CD4-positive, alpha-beta T cell treated with Interleukin-4 for 4 hours (primary cell): ENCODE measurements around the gene MGLL.

Source experiments
- DNase-seq: peaks from one replicate; pipeline ENCODE4 v3.0.0-alpha.2; 2020

Gene MGLL

DNA sequence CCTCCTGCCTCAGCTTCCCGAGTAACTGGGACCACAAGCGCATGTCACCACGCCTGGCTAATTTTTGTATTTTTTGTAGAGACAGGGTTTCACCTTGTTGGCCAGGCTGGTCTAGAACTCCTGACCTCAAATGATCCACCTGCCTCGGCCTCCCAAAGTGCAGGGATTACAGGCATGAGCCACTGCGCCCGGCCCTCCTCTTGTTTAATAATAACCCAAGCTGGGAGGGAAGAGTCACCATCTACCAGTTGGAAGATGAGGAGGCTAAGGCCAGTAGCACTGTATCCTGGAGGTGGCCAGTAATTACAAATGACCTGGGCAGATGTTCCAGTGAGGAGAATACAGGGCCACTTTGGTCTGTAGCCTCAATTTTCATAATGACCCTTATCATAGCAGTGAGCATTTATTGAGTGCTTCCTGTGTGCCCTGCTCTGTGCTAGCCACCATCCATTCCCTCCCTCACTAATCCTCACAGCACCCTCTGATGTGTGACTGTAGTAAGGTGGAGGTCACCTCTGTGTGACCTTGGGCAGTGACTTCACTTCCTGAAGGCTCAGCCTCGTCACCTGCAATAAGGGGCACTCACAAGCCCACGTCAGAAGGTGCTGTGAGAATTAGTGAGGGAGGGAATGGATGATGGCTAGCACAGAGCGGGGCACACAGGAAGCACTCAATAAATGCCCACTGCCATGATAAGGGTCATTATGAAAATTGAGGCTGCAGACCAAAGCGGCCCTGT is 85.3 kb downstream of the MGLL start:
- DNase-seq: no peak

DNA sequence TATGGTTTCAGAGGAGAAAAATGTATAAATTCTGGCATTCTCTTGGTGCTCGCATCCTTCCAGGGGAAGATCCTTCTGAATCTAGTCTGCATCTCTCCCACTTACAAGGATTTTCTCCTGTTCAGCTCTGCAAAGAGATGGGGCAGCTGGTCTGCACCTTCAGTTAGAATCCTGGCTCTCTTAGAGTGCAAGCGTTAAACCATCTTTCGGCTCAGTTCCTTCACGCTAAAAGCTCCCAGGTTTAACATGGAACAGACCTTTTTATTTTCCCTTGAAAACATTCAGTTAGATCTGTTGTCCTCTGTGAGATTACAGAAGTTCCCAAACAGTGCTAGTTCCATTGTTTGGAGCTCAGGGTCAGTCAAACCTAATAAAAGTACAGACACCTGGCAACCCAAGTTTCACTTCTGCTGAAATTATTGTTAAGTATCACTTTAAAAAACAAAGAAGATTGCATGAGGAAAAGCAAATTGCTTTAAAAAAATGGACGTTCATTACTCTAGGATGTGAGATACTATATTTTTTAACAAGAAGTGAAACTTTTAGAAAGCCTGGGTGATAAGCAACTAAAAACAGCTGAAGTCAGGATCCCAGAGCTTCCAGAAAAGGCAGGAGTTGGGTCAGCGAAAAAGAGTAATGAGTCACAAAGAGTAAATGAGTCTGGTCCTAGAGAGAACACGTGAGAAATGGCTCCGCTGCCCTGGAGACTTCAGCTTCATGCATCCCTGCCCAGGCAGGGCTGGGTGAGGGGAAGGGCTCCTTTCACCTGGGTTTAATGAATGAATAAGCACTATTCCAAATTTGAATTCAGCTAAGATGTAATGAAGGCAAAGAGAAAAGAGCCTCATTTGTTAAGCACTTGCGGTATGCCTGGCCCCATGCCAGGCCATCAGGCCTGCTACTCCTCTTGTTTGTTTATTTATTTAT is 86.3 kb downstream of the MGLL start:
- no peak for DNase-seq

DNA sequence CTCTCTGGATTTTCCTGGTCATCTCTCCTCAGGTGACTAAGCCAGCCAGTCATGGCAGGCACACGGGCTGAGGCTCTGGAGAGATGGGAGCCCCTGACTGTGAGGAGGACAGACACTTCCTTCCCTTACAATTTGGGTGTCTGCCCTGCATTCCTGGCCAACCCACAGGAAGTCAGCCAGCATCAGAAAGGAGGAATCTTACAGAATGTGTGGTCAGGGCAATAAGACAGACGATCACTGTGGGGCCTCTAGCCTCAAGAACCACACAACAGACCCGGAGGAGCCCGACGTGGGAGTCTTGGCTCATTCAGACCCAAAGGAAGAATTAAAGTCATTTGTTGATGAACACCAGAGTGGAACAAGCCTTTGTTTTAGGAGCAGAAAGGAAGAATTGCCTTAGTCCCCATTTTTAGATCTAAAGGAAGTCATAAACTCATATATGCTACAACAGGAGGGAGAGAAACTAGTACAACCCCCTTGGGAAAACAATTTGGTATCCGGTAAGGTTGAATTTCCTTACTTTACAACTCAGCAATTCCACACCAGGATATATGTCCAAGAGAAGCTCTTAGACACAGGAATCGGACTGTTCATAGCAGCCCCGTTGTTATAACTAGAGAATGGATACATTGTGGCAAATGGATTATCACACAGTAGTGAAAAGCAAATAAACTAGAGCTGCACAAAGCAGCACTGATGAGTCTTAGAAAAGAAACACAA is 87.4 kb downstream of the MGLL start:
- DNase-seq: no peak

DNA sequence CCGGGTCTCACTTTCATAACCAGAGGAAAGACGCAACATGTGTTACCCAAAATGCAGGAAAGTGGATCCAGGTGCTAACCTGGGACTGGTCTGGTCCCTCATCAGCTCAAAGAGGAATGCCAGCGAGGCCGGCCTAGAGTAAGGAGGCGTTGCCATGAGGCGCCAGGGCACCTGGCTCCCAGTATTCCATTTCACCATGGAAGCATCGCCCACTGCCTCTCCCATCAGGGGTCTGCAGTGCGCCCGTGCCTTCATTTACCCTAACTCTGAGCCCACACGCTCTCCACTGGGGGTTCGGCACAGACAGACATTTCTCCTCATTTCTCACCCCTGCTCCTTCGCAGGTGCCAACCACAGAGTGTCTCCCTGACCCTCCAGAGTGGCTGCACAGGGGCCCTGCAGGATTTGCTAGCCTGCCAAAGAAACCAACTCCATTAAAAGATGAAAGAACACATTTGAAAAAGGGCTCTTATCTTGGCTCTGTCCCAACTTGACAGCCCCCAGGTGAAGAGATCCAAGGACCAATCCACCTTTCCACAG is 88.1 kb downstream of the MGLL start:
- DNase-seq: no peak

DNA sequence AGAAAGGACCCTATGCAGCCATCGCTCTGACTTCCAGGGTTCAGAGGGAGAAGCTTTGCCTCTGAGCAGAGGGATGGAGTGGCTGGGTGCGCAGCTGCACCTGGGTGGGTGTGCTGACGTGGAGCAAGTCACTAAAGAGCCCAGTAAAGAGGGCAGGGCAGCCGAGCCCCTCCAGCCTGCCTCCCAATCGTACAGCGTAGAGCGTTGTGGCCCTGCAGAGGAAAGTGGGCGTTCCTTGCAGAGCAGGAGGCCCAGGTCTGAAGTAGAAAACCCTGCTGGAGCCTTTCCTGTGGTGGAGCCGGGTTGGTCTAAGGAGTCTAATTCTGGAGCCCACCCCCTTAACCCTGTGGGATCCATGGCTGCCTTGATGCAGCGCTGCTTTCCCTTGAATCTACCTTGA is 88.5 kb downstream of the MGLL start:
- DNase-seq: no peak

DNA sequence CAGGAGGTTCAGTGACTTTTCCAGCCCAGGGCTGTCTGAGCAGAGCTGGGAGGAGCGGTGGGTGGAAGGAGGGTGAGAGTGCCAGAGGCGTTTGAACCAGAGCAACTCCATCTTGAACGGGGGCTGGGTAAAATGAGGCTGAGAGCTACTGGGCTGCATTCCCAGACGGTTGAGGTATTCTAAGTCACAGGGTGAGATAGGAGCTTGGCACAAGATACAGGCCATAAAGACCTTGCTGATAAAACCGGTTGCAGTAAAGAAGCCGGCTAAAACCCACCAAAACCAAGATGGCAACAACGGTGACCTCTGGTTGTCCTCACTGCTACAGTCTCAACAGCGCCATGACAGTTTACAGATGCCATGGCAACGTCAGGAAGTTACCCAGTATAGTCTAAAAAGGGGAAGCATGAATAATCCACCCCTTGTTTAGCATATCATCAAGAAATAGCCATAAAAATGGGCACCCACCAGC is 89.4 kb downstream of the MGLL start:
- DNase-seq: no peak

DNA sequence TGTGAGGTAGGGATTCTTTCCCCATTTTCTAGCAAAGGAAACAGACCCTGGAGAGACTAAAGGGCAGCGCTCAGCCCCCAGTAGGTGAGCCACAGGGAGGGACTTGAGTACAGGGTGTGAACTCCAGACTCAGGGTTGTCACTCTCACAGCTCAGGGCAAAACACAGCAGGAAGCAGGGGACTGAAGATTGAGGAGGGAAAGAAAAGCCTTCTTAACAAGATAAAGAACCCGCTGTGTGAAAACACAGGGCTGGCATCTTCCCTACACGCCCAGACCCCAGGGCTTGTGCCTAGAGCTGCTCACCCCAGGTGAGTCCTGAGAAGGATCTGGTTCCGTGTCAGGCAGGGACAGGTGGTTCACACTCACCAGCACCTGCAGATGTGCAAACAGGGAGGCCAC is 90.0 kb downstream of the MGLL start:
- DNase-seq: no peak

DNA sequence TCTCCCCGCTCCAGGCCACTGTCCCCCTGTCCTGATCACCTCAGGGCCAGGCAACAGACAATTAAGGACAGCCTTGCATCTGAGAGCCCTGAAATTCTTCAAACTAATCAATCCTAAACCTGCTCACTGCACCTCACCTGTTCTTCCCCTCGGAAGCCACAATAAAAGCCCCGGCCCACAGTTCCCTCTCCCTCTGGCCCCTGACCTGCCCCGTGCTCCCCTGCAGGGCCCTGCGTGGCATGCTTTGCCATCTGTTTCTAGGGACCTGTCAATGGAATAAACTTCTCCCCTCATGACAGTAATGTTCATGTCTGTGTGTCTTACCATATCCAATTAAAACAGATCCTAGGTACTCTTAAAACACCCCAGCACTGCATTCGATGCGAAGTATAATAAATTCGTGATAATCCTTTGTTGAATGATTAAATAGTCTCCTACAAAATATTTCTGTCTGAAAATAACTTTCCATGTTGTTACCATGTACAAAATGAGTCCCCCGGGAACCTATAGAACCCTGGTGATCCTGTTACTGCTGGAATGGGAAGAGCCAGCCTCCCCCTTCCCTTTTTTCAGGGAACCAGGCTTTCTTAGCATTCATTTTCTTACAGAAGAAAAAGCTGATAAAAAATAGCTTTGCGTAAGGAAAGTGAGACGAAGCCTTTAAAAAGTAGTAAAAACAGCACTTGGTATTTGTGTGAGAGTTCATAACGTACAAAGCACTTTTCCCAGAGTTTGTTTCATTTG is 90.6 kb downstream of the MGLL start:
- no peak for DNase-seq

DNA sequence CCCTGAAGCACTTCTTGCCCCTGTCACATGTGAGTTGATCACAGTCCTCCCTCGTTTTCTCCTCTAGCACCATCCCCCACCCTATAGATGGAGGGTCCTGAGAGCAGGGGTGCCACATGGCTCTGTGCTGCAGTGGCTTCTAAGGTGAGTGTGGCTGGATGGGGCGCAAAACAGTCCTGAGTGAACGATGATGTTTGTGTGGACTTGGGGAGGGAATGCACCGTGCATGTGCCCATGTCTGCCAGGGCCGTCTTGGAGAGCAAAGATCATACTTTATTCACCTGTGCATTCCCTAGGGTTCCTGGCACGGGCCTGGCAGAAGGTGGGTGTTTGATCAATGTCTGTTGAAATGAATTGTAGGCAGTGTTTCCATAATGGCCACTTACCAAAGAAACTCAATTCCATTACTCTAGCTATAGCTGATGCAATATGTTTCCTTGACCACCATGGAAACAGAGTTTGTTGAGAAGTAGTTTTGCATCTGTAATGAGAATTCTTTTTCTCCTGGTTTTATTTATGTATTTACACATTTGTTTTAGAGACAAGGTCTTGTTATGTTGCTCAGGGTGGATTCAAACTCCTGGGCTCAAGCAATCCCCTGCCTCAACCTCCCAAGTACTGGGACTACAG is 91.5 kb downstream of the MGLL start:
- DNase-seq: no peak

DNA sequence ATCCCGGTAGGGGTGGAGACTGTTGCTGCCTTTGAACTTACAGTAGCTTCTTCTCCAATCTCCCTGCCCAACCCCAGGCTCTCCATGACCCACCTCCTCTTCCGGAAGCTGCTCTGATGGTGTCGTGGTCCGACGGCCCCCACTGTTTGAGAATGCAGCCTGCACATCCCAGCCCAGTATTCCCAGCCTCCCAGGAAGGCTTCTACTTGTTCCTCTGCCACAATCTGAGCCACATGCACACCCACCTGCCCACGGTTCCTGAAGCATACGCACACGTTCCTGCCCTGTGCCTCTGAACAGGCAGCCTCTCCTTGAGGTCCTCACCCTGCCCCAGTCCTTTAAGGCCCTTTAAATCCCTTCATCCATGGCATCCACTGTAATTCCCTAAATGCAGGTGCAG is 92.1 kb downstream of the MGLL start:
- no peak for DNase-seq

DNA sequence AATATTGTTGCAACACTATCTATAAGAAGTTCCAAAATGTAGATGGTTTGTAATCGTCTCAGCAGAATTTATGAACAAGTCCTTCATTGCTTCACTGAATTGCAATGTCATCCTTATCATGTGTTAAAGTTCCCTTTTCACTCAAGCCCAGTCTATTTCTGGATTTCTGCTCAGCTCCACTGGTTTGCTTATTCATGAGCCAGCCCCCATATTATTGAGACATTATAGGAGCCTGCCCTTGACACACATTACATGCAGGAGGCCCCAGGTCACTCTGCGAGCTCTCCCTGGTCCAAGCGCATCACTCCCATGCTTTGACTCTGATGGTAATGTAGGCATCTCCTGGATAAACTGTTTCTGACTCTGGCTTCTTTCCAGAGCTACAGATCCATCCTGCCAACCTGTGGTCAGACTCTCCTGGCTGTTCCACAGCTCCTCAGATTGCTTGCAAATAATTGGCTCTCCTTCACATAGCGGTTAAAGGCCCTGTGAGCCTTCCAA is 92.7 kb downstream of the MGLL start:
- DNase-seq: peak; percentile 5

DNA sequence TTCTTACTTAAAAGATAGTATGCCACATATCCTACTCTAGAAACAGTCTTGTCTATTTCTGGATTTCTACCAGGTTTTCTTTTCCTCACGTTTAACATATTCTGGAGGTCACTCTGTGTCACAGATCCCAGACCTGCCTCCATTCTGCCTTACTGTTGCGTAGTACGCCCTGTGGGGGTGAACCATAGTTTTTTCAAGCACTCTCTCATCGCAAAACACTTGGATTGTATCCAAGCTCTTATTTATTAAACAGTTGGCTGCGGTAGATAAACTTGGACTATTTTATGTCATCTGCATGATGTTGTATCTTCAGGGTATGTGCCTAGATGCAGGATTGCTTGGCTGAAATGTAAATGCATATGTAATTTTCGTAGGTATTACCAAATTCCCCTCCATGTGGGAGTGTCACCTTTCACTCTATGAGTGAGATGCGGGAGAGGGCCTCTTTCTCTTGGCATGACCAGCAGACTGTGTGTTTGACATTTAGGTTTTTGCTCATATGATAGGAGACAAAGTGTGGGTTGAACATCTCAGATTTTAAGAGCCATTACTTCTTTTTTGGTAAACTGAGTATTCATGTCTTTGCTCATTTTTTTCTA is 93.8 kb downstream of the MGLL start:
- DNase-seq: no peak

DNA sequence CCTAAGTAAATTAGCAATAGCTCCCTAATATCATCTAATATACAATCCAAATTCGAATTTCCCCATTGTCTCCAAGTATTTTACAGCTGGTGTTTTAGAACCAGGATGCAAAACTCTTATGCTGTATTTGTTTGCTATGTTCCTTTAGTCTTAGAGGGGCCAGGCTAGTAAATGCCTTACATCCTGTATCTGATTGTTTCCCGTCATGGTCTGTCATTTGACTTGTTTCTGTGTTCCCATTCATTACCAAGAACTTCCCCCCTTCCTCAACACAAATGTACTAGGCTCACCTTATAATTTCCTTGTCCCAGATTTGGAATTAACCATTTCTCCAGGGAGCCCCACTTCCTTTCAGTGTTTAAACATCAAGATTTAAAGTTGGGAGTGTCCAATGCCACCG is 95.4 kb downstream of the MGLL start:
- DNase-seq: no peak

DNA sequence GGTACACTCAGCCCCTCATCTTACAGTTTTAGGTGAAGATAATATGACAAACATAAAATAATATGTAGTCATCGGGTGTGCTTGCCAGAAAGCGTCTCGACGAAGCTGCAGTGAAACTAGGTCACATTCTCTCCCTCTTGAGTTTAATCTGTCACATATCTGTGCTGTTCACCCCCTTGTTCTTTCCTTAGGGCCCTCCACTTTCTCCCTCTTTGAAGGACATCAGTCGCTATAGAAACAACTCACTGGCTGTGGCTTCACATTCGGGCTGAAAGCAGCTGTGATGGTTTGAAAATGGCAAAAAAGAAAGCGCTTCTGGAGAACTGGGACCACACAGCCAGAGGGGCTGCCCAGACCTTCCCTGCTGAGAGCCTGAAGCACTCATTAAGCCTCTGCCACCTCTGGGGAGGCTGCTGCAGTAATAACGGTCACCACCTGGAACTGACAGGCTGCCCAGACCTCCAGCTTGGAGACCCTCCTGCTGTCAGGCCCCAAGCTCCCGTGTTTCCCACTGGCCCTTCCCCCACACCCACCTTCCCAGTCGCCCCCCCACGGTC is 99.2 kb downstream of the MGLL start:
- DNase-seq: no peak

DNA sequence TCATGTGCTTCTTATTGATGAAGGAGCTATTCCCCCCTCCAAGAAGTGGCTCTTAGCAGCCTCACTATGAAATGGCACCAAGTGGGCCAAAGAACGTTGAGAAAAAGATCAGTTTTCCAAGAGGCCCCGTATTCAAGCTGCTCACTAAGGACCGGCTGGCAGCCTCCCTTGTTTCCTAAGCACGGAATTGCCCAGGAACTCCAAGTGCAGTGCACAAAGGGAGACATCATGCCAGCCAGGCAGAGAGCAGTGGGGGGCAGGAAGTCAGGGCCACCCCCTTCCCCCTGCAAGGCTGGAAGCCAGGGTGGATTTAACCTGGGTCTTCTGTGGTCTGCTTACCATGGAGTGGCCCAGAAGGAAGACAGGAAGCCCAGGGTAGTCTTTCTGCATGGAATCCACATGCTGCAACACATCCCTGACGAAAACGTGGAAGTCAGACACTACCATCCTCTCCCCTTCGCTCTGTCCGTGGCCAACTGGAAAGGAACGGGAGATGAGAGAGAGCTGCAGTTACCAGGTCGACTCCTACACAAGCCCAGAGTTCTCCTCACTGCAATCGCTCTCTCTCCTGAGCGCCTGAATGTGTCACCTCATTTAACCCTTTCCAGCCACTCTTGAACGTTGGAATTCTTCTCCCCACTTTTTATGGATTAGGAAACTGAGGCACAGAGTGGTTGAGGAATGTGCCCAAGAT is 100.1 kb downstream of the MGLL start:
- DNase-seq: no peak

DNA sequence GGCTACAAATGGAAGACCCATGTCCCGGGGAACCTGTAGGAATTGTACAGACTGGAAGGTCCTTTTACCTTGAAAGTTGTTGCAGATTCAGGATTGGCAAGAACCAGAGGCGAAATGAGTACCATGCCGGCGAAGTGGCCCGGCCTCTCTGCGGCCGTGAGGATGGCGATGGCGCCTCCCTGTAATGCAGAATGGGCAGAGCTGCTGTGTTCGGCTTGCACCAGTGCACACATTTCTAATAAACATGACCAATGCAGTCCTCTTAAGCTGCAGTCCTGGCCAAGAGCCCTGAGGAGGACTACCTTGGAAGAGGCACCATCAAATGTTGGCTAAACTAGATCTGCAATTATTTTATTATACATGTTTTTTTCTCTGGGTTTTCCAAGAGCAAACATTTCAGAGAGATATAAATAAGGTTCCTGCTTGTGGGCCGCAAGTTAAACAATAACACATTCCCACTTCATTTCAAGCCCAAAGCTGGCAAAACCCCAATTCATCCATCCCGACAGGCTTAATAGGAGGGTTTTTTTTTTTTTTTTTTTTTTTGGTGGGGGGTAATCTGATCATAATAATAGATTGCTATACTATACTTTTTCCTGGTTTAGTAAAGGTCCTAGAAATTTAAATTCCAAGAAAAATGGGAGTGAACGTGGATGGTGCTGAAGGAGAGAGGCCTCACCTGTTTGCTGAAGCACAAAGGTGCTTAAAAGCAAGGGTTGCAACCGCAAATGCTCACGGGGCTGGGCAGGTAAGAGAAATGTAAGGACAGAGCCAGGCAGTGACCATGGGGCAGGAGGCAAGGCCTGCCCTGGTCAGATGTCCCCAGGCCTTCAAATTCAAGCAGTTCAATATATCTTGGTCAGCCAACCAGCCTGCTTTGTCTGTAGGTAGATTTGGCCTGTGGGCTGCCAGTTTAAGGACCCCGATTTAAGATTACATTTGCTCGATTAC is 101.1 kb downstream of the MGLL start:
- DNase-seq: no peak

DNA sequence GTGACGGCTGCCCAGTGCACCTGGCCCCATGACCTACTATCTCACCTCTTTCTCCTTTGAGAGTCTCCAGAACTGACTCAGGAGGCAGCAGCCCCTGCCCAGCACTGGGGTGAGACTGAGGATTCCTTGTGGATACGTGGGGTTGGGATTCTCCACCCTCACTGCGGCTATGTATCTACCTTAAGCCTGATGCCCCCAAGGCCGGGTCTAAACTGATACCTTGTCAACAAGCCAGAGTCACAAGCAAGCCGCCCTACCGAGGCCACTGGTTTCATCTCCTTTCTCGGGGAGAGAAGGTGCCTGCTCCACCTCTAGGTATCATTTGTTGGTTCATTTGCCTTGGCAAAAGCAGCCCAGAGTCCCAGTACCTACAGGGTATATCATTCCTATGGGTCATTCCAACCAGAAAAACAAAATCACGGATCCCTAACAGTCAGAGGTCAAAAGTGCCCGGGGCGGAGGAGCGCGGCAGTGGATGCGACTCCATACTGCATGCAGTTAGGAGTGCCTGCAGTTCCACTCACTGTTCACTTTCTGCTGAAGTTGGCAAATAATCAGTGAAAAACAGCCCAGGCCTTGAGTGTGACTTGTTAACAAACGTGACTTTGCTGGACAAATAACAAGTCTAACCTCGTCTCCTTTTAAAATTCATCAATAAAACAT is 102.0 kb downstream of the MGLL start:
- DNase-seq: no peak

DNA sequence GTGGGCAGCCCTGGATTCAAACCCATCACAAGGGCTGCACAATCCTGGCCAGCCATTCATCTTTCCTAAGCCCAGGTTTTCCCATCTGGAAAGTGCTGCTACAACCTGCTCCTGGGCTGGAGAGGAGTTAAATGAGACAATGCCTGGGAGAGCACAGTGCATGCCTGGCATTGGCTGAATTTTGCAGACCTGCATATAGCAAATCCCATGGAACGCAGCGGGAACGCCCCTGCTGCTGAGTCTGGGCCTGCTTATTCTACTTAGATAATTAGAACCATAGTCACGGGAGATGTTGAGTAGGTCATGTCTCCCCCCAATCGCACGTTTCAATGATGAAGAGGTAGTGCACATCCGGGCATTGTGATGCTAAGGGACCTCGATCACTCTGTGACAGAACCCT is 102.9 kb downstream of the MGLL start:
- DNase-seq: no peak

DNA sequence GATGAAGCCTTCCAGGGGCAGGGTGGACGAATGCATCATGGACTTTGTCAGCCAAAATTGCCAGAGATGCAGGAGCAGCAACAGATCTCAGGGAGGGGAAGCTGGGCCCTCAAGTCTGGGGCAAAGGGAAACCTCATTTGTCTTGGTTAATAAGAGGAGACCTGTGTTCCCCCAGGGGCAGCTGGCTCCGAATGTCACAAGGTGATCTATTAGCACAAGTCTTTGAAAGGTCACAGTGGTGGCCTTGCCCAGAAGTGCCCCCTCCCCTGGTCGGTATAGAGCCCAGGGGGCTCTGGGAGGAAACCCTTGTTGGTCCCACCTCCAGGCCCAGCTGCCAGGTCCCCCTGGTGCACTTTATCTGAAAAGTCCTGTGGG is 103.4 kb downstream of the MGLL start:
- DNase-seq: no peak
